GM23338 (cell line): ENCODE measurements around the gene VAMP3. TPM values are rescaled to one million over a fixed set of nuclear protein-coding genes. Genes with fewer than 3 reads are reported as not detected.

Experiments
- ATAC-seq: fragments of 200-7000 bp; cut with Tn5 transposase; 3 replicates; pipeline ENCODE4 v1.9.1; 2020
- DNase-seq: peaks from one replicate; pipeline ENCODE4 v3.0.0-alpha.2; 2015; ENCODE audit warnings: low spot score
- H2AFZ ChIP-seq: fragments of 200-600 bp; sonication (generic); 2 replicates; pipeline ENCODE4 v1.8.0; 2016; ENCODE audit warnings: antibody characterized with exemption, mild to moderate bottlenecking, moderate library complexity
- H3F3A ChIP-seq: fragments of 200-600 bp; sonication (generic); replicated peaks from 2 replicates; pipeline ENCODE4 v1.8.0; 2017; ENCODE audit warnings: antibody characterized with exemption, mixed run types, low read depth
- H3K27ac ChIP-seq: fragments of 200-600 bp; sonication (generic); 2 replicates; pipeline ENCODE4 v1.6.1; 2016; ENCODE audit warnings: low read depth
- H3K27me3 ChIP-seq: fragments of 200-600 bp; sonication (generic); 2 replicates; pipeline ENCODE4 v1.8.0; 2016; ENCODE audit warnings: mild to moderate bottlenecking, mixed run types, moderate library complexity; ENCODE audit not compliant: insufficient read depth
- H3K36me3 ChIP-seq: fragments of 200-600 bp; sonication (generic); 2 replicates; pipeline ENCODE4 v1.8.0; 2016; ENCODE audit warnings: mild to moderate bottlenecking; ENCODE audit not compliant: insufficient read depth
- H3K4me1 ChIP-seq: fragments of 200-600 bp; sonication (generic); 2 replicates; pipeline ENCODE4 v1.8.0; 2016; ENCODE audit warnings: mild to moderate bottlenecking, moderate library complexity; ENCODE audit not compliant: insufficient read depth
- H3K4me2 ChIP-seq: fragments of 200-600 bp; sonication (generic); 2 replicates; pipeline ENCODE4 v1.7.1; 2017; ENCODE audit warnings: mixed run types
- H3K4me3 ChIP-seq: fragments of 200-600 bp; sonication (generic); 2 replicates; pipeline ENCODE4 v1.6.1; 2016; ENCODE audit warnings: mixed run types
- H3K79me2 ChIP-seq: fragments of 200-600 bp; sonication (generic); replicated peaks from 2 replicates; pipeline ENCODE4 v1.8.0; 2017; ENCODE audit warnings: mild to moderate bottlenecking; ENCODE audit not compliant: insufficient read depth
- H3K9me2 ChIP-seq: fragments of 200-600 bp; sonication (generic); 2 replicates; pipeline ENCODE4 v1.8.0; 2017; ENCODE audit not compliant: insufficient read depth
- H4K20me1 ChIP-seq: fragments of 200-600 bp; sonication (generic); replicated peaks from 2 replicates; pipeline ENCODE4 v1.8.0; 2017; ENCODE audit warnings: mild to moderate bottlenecking; ENCODE audit not compliant: insufficient read depth
- H3K27ac Mint-ChIP-seq: 2 replicates; pipeline ENCODE4 v1.8.0; 2020; ENCODE audit warnings: inconsistent platforms, mild to moderate bottlenecking, moderate library complexity, mixed read lengths
- H3K27me3 Mint-ChIP-seq: 3 replicates; pipeline ENCODE4 v1.8.0; 2022; ENCODE audit warnings: low read depth, mild to moderate bottlenecking, moderate library complexity, mixed read lengths, inconsistent platforms; ENCODE audit not compliant: insufficient read depth, poor library complexity
- H3K36me3 Mint-ChIP-seq: 3 replicates; pipeline ENCODE4 v1.8.0; 2021; ENCODE audit warnings: low read depth, mild to moderate bottlenecking, inconsistent platforms, moderate library complexity, mixed read lengths
- H3K4me1 Mint-ChIP-seq: 3 replicates; pipeline ENCODE4 v1.8.0; 2020; ENCODE audit warnings: mild to moderate bottlenecking, inconsistent platforms, mixed read lengths
- H3K4me3 Mint-ChIP-seq: 3 replicates; pipeline ENCODE4 v1.8.0; 2021; ENCODE audit warnings: moderate library complexity, mild to moderate bottlenecking, inconsistent platforms, mixed read lengths
- H3K9me3 Mint-ChIP-seq: 3 replicates; pipeline ENCODE4 v1.8.0; 2020; ENCODE audit warnings: moderate library complexity, mild to moderate bottlenecking, inconsistent platforms, mixed read lengths
- CREB1 ChIP-seq: fragments of 250-450 bp; sonication (Bioruptor Pico); IDR thresholded peaks from 2 replicates; pipeline ENCODE4 v1.5.0; 2020; ENCODE audit warnings: low read depth, mild to moderate bottlenecking, moderate library complexity
- CTCF ChIP-seq, 2 experiments: fragments of 200-600 bp in 1 of 2; sonication (generic) in 1 of 2; conservative IDR thresholded peaks; 2 replicates each; pipeline versions ENCODE4 v1.5.1 to v1.6.1; 2016 to 2017; ENCODE audit warnings: antibody characterized with exemption in 2 of 2, low read depth in 2 of 2, mild to moderate bottlenecking in 2 of 2, moderate library complexity in 1 of 2
- ETS1 ChIP-seq: IDR thresholded peaks from 2 replicates; pipeline ENCODE4 v1.6.1; 2016; ENCODE audit warnings: antibody characterized with exemption
- EZH2 ChIP-seq: fragments of 200-600 bp; sonication (generic); IDR thresholded peaks from one replicate; pipeline ENCODE4 v1.8.0; 2017; ENCODE audit warnings: antibody characterized with exemption, mild to moderate bottlenecking, low read depth; ENCODE audit not compliant: unreplicated experiment
- EZH2phosphoT487 ChIP-seq: fragments of 200-600 bp; sonication (generic); IDR thresholded peaks from one replicate; pipeline ENCODE4 v1.8.1; 2018; ENCODE audit warnings: antibody characterized with exemption; ENCODE audit not compliant: unreplicated experiment
- JUNB ChIP-seq: IDR thresholded peaks from one replicate; pipeline ENCODE4 v1.6.1; 2016; ENCODE audit warnings: antibody characterized with exemption; ENCODE audit not compliant: unreplicated experiment
- NANOG ChIP-seq: IDR thresholded peaks from 2 replicates; pipeline ENCODE4 v1.6.1; 2016; ENCODE audit warnings: antibody characterized with exemption, borderline replicate concordance
- POLR2AphosphoS5 ChIP-seq: IDR thresholded peaks from 2 replicates; pipeline ENCODE4 v1.6.1; 2016; ENCODE audit warnings: antibody characterized with exemption, low read depth
- REST ChIP-seq: IDR thresholded peaks from one replicate; pipeline ENCODE4 v1.6.1; 2018; ENCODE audit warnings: antibody characterized with exemption; ENCODE audit not compliant: unreplicated experiment
- STAT1 ChIP-seq: IDR thresholded peaks from one replicate; pipeline ENCODE4 v1.6.1; 2016; ENCODE audit warnings: antibody characterized with exemption; ENCODE audit not compliant: unreplicated experiment
- ZNF114 ChIP-seq: fragments of 250-450 bp; sonication (Bioruptor Pico); IDR thresholded peaks from 2 replicates; pipeline ENCODE4 v1.5.0; 2020; ENCODE audit warnings: mild to moderate bottlenecking, moderate library complexity
- ZNF331 ChIP-seq: fragments of 250-450 bp; sonication (Bioruptor Pico); IDR thresholded peaks from 2 replicates; pipeline ENCODE4 v1.5.0; 2020; ENCODE audit warnings: low read depth, mild to moderate bottlenecking, moderate library complexity
- ZNF462 ChIP-seq: fragments of 250-450 bp; sonication (Bioruptor Pico); IDR thresholded peaks from 2 replicates; pipeline ENCODE4 v1.5.0; 2020; ENCODE audit warnings: mild to moderate bottlenecking, moderate library complexity
- polyA plus RNA-seq: library from polyadenylated mRNA; unstranded; fragments of >200 nt; fragmentation: Nextera tagmentation; extraction: Ambion mirVana; gene quantifications from 2 replicates; pipeline ENCODE4 v1.2.1, GENCODE V29; 2016
- total RNA-seq: library from RNA; depleted of rRNA; stranded (reverse); fragments of >200 nt; shearing (Covaris generic); gene quantifications from 2 replicates; pipeline ENCODE4 v1.2.3, GENCODE V29; 2014

Gene VAMP3
- total and polyA plus RNA-seq, 2 experiments from 2014 or later = 16.3 to 43.0 TPM

GRCh38 chr1:7738044-7738443 lies 33.1 kb upstream of the VAMP3 start:
- DNase-seq (no peak), ATAC-seq (no peak)
- Histone ChIP-seq H3K9me2 (no peaks in the 10 kb centered on the region), H3K36me3 (no peaks in the 10 kb centered on the region), H2AFZ (no peak overlapping the region), H3K4me3 (no peak overlapping the region), H3K27ac (no peak overlapping the region), H3K4me1 (no peaks in the 10 kb centered on the region), H3K4me2 (no peak overlapping the region), H3F3A (no peaks in the 10 kb centered on the region), H3K27me3 (no peaks in the 10 kb centered on the region), H3K79me2 (no peaks in the 10 kb centered on the region), H4K20me1 (no peaks in the 10 kb centered on the region)
- Mint-ChIP-seq H3K4me3 (no peak overlapping the region), H3K9me3 (peaks cover 4% of the 10 kb centered on the region; the same call in 1 of the 3 replicates), H3K4me1 (no peaks in the 10 kb centered on the region), H3K36me3 (peaks cover 28% of the 10 kb centered on the region; the same call in 2 of the 3 replicates), H3K27ac (no peak overlapping the region), H3K27me3 (peaks cover 2% of the 10 kb centered on the region)
- TF ChIP-seq ZNF114 (CRISPR knock-in tag) = no peak
- no peak for TF ChIP-seq STAT1
- no peak for TF ChIP-seq REST
- no peak for TF ChIP-seq ZNF462 (CRISPR knock-in tag)
- TF ChIP-seq ZNF331 (CRISPR knock-in tag) = no peak
- no peak for TF ChIP-seq CTCF (conservative IDR thresholded peaks at IDR 0.05; ENCODE audit: low read depth in 2 of 2)
- no peak for TF ChIP-seq CREB1 (CRISPR knock-in tag)
- no peak for TF ChIP-seq EZH2
- no peak for TF ChIP-seq NANOG
- TF ChIP-seq EZH2phosphoT487 = no peak
- no peak for TF ChIP-seq JUNB
- no peak for TF ChIP-seq ETS1
- no peak for TF ChIP-seq POLR2AphosphoS5
